Measurements from ENCODE around the gene ACO1. TPM values are rescaled to one million over a fixed set of nuclear protein-coding genes. Genes with fewer than 3 reads are reported as not detected.

The ACO1 gene
- total RNA-seq, 1 donor from 2014 or later = 32.5 TPM

GRCh38 chr9:32487981-32488380, 103.5 kb downstream of the ACO1 start:
- TF ChIP-seq CTCF (conservative IDR thresholded peaks at IDR 0.05) = no peak
- Mint-ChIP-seq H3K4me1 (ENCODE audit: unreplicated experiment) (no peaks in the 10 kb centered on the region), H3K27me3 (no peaks in the 10 kb centered on the region), H3K4me3 (no peak overlapping the region), H3K9me3 (no peaks in the 10 kb centered on the region), H3K27ac (no peak overlapping the region), H3K36me3 (peaks cover 12% of the 10 kb centered on the region)
- DNase-seq (ENCODE audit: extremely low spot score, unreplicated experiment) = no peak

GRCh38 chr9:32490601-32491000, 106.2 kb downstream of the ACO1 start:
- TF ChIP-seq CTCF (conservative IDR thresholded peaks at IDR 0.05) = no peak
- Mint-ChIP-seq H3K36me3 (peaks cover 12% of the 10 kb centered on the region), H3K9me3 (no peaks in the 10 kb centered on the region), H3K4me1 (ENCODE audit: unreplicated experiment) (no peaks in the 10 kb centered on the region), H3K27me3 (no peaks in the 10 kb centered on the region), H3K4me3 (no peak overlapping the region), H3K27ac (no peak overlapping the region)
- DNase-seq (ENCODE audit: extremely low spot score, unreplicated experiment) = no peak

GRCh38 chr9:32497921-32498320, 113.5 kb downstream of the ACO1 start:
- DNase-seq (ENCODE audit: extremely low spot score, unreplicated experiment) = no peak
- Mint-ChIP-seq H3K36me3 (peaks cover 14% of the 10 kb centered on the region), H3K4me1 (ENCODE audit: unreplicated experiment) (no peaks in the 10 kb centered on the region), H3K9me3 (peaks cover 6% of the 10 kb centered on the region), H3K27me3 (no peaks in the 10 kb centered on the region), H3K4me3 (no peak overlapping the region), H3K27ac (no peak overlapping the region)
- TF ChIP-seq CTCF (conservative IDR thresholded peaks at IDR 0.05) = no peak

- TF ChIP-seq CTCF (conservative IDR thresholded peaks at IDR 0.05) = no peak
- H3K27ac Mint-ChIP-seq = peak overlapping the region; percentile 40
- DNase-seq (ENCODE audit: extremely low spot score, unreplicated experiment) = no peak
- H3K4me3 Mint-ChIP-seq = no peak overlapping the region
- H3K4me1 Mint-ChIP-seq (ENCODE audit: unreplicated experiment) = no peaks in the 10 kb centered on the region
- H3K9me3 Mint-ChIP-seq = peaks cover 9% of the 10 kb centered on the region
- H3K36me3 Mint-ChIP-seq = peaks cover 14% of the 10 kb centered on the region
- H3K27me3 Mint-ChIP-seq = no peaks in the 10 kb centered on the region
These were observed 116.3 kb downstream of the ACO1 start for GRCh38 chr9:32500768-32501167.

- TF ChIP-seq CTCF (conservative IDR thresholded peaks at IDR 0.05) = no peak
- no peak overlapping the region for H3K27ac Mint-ChIP-seq
- H3K27me3 Mint-ChIP-seq = no peaks in the 10 kb centered on the region
- H3K36me3 Mint-ChIP-seq = peaks cover 10% of the 10 kb centered on the region
- H3K4me1 Mint-ChIP-seq (ENCODE audit: unreplicated experiment) = no peaks in the 10 kb centered on the region
- H3K4me3 Mint-ChIP-seq = no peak overlapping the region
- DNase-seq (ENCODE audit: extremely low spot score, unreplicated experiment) = no peak
- peaks cover 9% of the 10 kb centered on the region for H3K9me3 Mint-ChIP-seq
These were observed 117.4 kb downstream of the ACO1 start for GRCh38 chr9:32501868-32502267.

GRCh38 chr9:32502464-32502863, 118.0 kb downstream of the ACO1 start:
- H3K27me3 Mint-ChIP-seq = no peaks in the 10 kb centered on the region
- no peaks in the 10 kb centered on the region for H3K4me1 Mint-ChIP-seq (ENCODE audit: unreplicated experiment)
- no peak overlapping the region for H3K4me3 Mint-ChIP-seq
- TF ChIP-seq CTCF (conservative IDR thresholded peaks at IDR 0.05) = no peak
- no peak overlapping the region for H3K27ac Mint-ChIP-seq
- peaks cover 9% of the 10 kb centered on the region for H3K9me3 Mint-ChIP-seq
- peaks cover 10% of the 10 kb centered on the region for H3K36me3 Mint-ChIP-seq
- DNase-seq (ENCODE audit: extremely low spot score, unreplicated experiment) = no peak
